CD4-positive, alpha-beta memory T cell (primary cell): ENCODE results near the gene SLC9A9. TPM values are rescaled to one million over a fixed set of nuclear protein-coding genes. Genes with fewer than 3 reads are reported as not detected.
A peak's percentile ranks its signal among the peaks of the same experiment; 100 is the strongest.

ENCODE experiments used
- CTCF ChIA-PET: fragments of 350-600 bp; sonication (Branson Sonifier 250); formaldehyde crosslinking; loops from one replicate; lab custom pipeline; 2021; ENCODE audit warnings: inconsistent platforms; ENCODE audit not compliant: partially characterized antibody; lab: Charles Lee
- POLR2A ChIA-PET: fragments of 350-600 bp; sonication (Branson Sonifier 250); formaldehyde crosslinking; loops from one replicate; lab custom pipeline; 2021; ENCODE audit not compliant: partially characterized antibody; lab: Charles Lee
- DNase-seq, 5 donors: peaks; one replicate each; pipeline versions ENCODE4 v3.0.0 to v3.0.0-alpha.2; 2020 to 2022; ENCODE audit warnings: mixed read lengths in 1 of 5
- H3K27ac ChIP-seq: one replicate; pipeline ENCODE4 v1.7.0; 2013; ENCODE audit warnings: low read depth, low read length
- H3K27me3 ChIP-seq: 2 replicates; pipeline ENCODE4 v1.7.0; 2013; ENCODE audit warnings: mild to moderate bottlenecking, low read length, moderate library complexity; ENCODE audit not compliant: insufficient read depth
- H3K36me3 ChIP-seq: 2 replicates; pipeline ENCODE4 v1.7.0; 2013; ENCODE audit warnings: mild to moderate bottlenecking, low read length, moderate library complexity; ENCODE audit not compliant: insufficient read depth
- H3K4me1 ChIP-seq: 2 replicates; pipeline ENCODE4 v1.7.0; 2013; ENCODE audit warnings: mild to moderate bottlenecking, low read length, moderate library complexity; ENCODE audit not compliant: insufficient read depth
- H3K4me3 ChIP-seq, 2 donors: one replicate each; pipeline ENCODE4 v1.7.0; 2013; ENCODE audit warnings: low read length in 2 of 2, mild to moderate bottlenecking in 1 of 2
- H3K9me3 ChIP-seq, 2 donors: one replicate each; pipeline ENCODE4 v1.7.0; 2013; ENCODE audit warnings: low read length in 2 of 2, control low read depth in 1 of 2; ENCODE audit not compliant: control insufficient read depth in 1 of 2
- H3K27ac Mint-ChIP-seq, 7 donors: one replicate each; pipeline ENCODE4 v1.8.0; 2020 to 2021; ENCODE audit warnings: mixed read lengths in 7 of 7, mild to moderate bottlenecking in 6 of 7, inconsistent platforms in 3 of 7, moderate library complexity in 3 of 7
- H3K27me3 Mint-ChIP-seq, 2 donors: one replicate each; pipeline ENCODE4 v1.8.0; 2020 to 2021; ENCODE audit warnings: mixed read lengths in 2 of 2
- H3K36me3 Mint-ChIP-seq, 2 donors: one replicate each; pipeline ENCODE4 v1.8.0; 2020 to 2021; ENCODE audit warnings: mixed read lengths in 2 of 2, inconsistent platforms in 1 of 2, mild to moderate bottlenecking in 1 of 2
- H3K4me1 Mint-ChIP-seq, 4 donors: one replicate each; pipeline ENCODE4 v1.8.0; 2020 to 2021; ENCODE audit warnings: mixed read lengths in 4 of 4, mild to moderate bottlenecking in 1 of 4
- H3K4me3 Mint-ChIP-seq, 8 donors: one replicate each; pipeline ENCODE4 v1.8.0; 2020 to 2021; ENCODE audit warnings: mixed read lengths in 8 of 8, mild to moderate bottlenecking in 7 of 8, moderate library complexity in 6 of 8, inconsistent platforms in 3 of 8
- H3K9me3 Mint-ChIP-seq, 8 donors: one replicate each; pipeline ENCODE4 v1.8.0; 2020 to 2021; ENCODE audit warnings: mixed read lengths in 8 of 8, mild to moderate bottlenecking in 5 of 8, inconsistent platforms in 3 of 8, moderate library complexity in 1 of 8
- intact Hi-C: fragments of 100-400 bp; cut with micrococcal nuclease; formaldehyde crosslinking; loops from one replicate; pipeline ENCODE4 v1.15.1; 2023
- polyA plus RNA-seq, 2 donors: library from polyadenylated mRNA; unstranded; fragments of 300-500 nt; fragmentation: Illumina TruSeq; gene quantifications; one replicate each; pipeline ENCODE4 v1.2.3, GENCODE V29; 2021
- total RNA-seq, 2 experiments: library from RNA; stranded (reverse); gene quantifications; one replicate each; pipeline ENCODE4 v1.2.3, GENCODE V29; 2021

SLC9A9 gene
- total and polyA plus RNA-seq, 4 experiments from 2014 or later, result 30.8 to 35.5 (median 34.4) TPM

- DNase-seq, result no peak
- no peaks in the 10 kb centered on the region for H3K4me1 ChIP-seq
- Mint-ChIP-seq H3K4me1 (peaks cover 0 to 5% (median 1%) of the 10 kb centered on the region in 4 donors), H3K9me3 (peaks cover 0 to 2% (median 0%) of the 10 kb centered on the region in 8 donors), H3K27me3 (no peaks in the 10 kb centered on the region), H3K27ac (no peak overlapping the region), H3K4me3 (no peak overlapping the region), H3K36me3 (peaks cover 2 to 15% of the 10 kb centered on the region in 2 donors)
- ChIA-PET CTCF (no interaction called here), POLR2A (no interaction called here)
- H3K4me3 ChIP-seq, result no peak overlapping the region
- intact Hi-C loops, result no loop called here
- H3K27ac ChIP-seq, result no peak overlapping the region
- no peaks in the 10 kb centered on the region for H3K36me3 ChIP-seq
- H3K9me3 ChIP-seq, result no peaks in the 10 kb centered on the region
- no peaks in the 10 kb centered on the region for H3K27me3 ChIP-seq
Measured at GRCh38 chr3:143330296-143330868, 517.9 kb downstream of the SLC9A9 start.

- ChIA-PET POLR2A (no interaction called here), CTCF (no interaction called here)
- Mint-ChIP-seq H3K9me3 (peaks cover 0 to 4% (median 0%) of the 10 kb centered on the region in 8 donors), H3K4me3 (no peak overlapping the region), H3K36me3 (peaks cover 2 to 14% of the 10 kb centered on the region in 2 donors), H3K27me3 (no peaks in the 10 kb centered on the region), H3K4me1 (peaks cover 0 to 5% (median 1%) of the 10 kb centered on the region in 4 donors), H3K27ac (peak overlapping the region in 1 of 7 donors; percentile 54)
- H3K27ac ChIP-seq, result no peak overlapping the region
- no peaks in the 10 kb centered on the region for H3K4me1 ChIP-seq
- H3K9me3 ChIP-seq, result no peaks in the 10 kb centered on the region
- DNase-seq, result no peak
- no peaks in the 10 kb centered on the region for H3K36me3 ChIP-seq
- H3K4me3 ChIP-seq, result no peak overlapping the region
- intact Hi-C loops, result no loop called here
- H3K27me3 ChIP-seq, result no peaks in the 10 kb centered on the region
Measured at GRCh38 chr3:143329567-143330211, 518.6 kb downstream of the SLC9A9 start.

GRCh38 chr3:143328451-143328850 lies 519.8 kb downstream of the SLC9A9 start:
- Mint-ChIP-seq H3K9me3 (peaks cover 0 to 4% (median 0%) of the 10 kb centered on the region in 8 donors), H3K4me1 (peaks cover 0 to 5% (median 1%) of the 10 kb centered on the region in 4 donors), H3K27me3 (no peaks in the 10 kb centered on the region), H3K36me3 (peaks cover 2 to 15% of the 10 kb centered on the region in 2 donors), H3K4me3 (no peak overlapping the region), H3K27ac (peak overlapping the region in 1 of 7 donors; percentile 33)
- ChIA-PET POLR2A (no interaction called here), CTCF (no interaction called here)
- H3K4me1 ChIP-seq, result no peaks in the 10 kb centered on the region
- no peaks in the 10 kb centered on the region for H3K9me3 ChIP-seq
- no peaks in the 10 kb centered on the region for H3K36me3 ChIP-seq
- no peak for DNase-seq
- H3K27me3 ChIP-seq, result no peaks in the 10 kb centered on the region
- H3K27ac ChIP-seq, result no peak overlapping the region
- H3K4me3 ChIP-seq, result no peak overlapping the region
- intact Hi-C loops, result no loop called here

- POLR2A ChIA-PET, result no interaction called here
- H3K36me3 ChIP-seq, result no peaks in the 10 kb centered on the region
- no peaks in the 10 kb centered on the region for H3K4me1 ChIP-seq
- H3K4me1 Mint-ChIP-seq, result peaks cover 0 to 5% (median 1%) of the 10 kb centered on the region in 4 donors
- CTCF ChIA-PET, result no interaction called here
- peaks cover 0 to 4% (median 0%) of the 10 kb centered on the region in 8 donors for H3K9me3 Mint-ChIP-seq
- intact Hi-C loops, result no loop called here
- no peak overlapping the region for H3K27ac ChIP-seq
- H3K27me3 Mint-ChIP-seq, result no peaks in the 10 kb centered on the region
- no peaks in the 10 kb centered on the region for H3K9me3 ChIP-seq
- peak overlapping the region in 1 of 7 donors; percentile 51 for H3K27ac Mint-ChIP-seq
- no peak for DNase-seq
- H3K27me3 ChIP-seq, result no peaks in the 10 kb centered on the region
- H3K36me3 Mint-ChIP-seq, result peaks cover 7 to 27% of the 10 kb centered on the region in 2 donors
- H3K4me3 ChIP-seq, result no peak overlapping the region
- no peak overlapping the region for H3K4me3 Mint-ChIP-seq
Measured at GRCh38 chr3:143326983-143327778, 521.1 kb downstream of the SLC9A9 start.

- Mint-ChIP-seq H3K36me3 (peaks cover 11 to 52% of the 10 kb centered on the region in 2 donors), H3K4me3 (no peak overlapping the region), H3K27me3 (no peaks in the 10 kb centered on the region), H3K9me3 (peaks cover 0 to 4% (median 0%) of the 10 kb centered on the region in 8 donors), H3K27ac (no peak overlapping the region), H3K4me1 (no peaks in the 10 kb centered on the region)
- Histone ChIP-seq H3K9me3 (no peaks in the 10 kb centered on the region), H3K27ac (no peak overlapping the region), H3K36me3 (no peaks in the 10 kb centered on the region), H3K4me1 (no peaks in the 10 kb centered on the region), H3K27me3 (no peaks in the 10 kb centered on the region), H3K4me3 (no peak overlapping the region)
- CTCF ChIA-PET, result no interaction called here
- POLR2A ChIA-PET, result no interaction called here
- intact Hi-C loops, result no loop called here
- no peak for DNase-seq
Measured at GRCh38 chr3:143321058-143321769, 527.1 kb downstream of the SLC9A9 start.

GRCh38 chr3:143315766-143316165 lies 532.5 kb downstream of the SLC9A9 start:
- POLR2A ChIA-PET, result no interaction called here
- H3K27ac ChIP-seq, result no peak overlapping the region

More at GRCh38 chr3:143315766-143316165, 532.5 kb downstream of the SLC9A9 start:
- no peaks in the 10 kb centered on the region for H3K4me1 Mint-ChIP-seq
- CTCF ChIA-PET, result interaction anchor here (1.0 kb wide), 1 partner anchor 23 kb away, joined by 3 read pairs; no protein-coding TSS in a partner anchor
- no peak overlapping the region for H3K4me3 Mint-ChIP-seq
- Histone ChIP-seq H3K27me3 (no peaks in the 10 kb centered on the region), H3K4me3 (no peak overlapping the region), H3K4me1 (no peaks in the 10 kb centered on the region), H3K9me3 (no peaks in the 10 kb centered on the region), H3K36me3 (no peaks in the 10 kb centered on the region)
- intact Hi-C loops, result no loop called here
- H3K9me3 Mint-ChIP-seq, result peaks cover 0 to 2% (median 0%) of the 10 kb centered on the region in 8 donors
- DNase-seq, result no peak
- H3K27me3 Mint-ChIP-seq, result no peaks in the 10 kb centered on the region
- no peak overlapping the region for H3K27ac Mint-ChIP-seq
- peaks cover 1 to 42% of the 10 kb centered on the region in 2 donors for H3K36me3 Mint-ChIP-seq
